ENCODE data around the gene PLA2G4F.

The PLA2G4F gene

DNA sequence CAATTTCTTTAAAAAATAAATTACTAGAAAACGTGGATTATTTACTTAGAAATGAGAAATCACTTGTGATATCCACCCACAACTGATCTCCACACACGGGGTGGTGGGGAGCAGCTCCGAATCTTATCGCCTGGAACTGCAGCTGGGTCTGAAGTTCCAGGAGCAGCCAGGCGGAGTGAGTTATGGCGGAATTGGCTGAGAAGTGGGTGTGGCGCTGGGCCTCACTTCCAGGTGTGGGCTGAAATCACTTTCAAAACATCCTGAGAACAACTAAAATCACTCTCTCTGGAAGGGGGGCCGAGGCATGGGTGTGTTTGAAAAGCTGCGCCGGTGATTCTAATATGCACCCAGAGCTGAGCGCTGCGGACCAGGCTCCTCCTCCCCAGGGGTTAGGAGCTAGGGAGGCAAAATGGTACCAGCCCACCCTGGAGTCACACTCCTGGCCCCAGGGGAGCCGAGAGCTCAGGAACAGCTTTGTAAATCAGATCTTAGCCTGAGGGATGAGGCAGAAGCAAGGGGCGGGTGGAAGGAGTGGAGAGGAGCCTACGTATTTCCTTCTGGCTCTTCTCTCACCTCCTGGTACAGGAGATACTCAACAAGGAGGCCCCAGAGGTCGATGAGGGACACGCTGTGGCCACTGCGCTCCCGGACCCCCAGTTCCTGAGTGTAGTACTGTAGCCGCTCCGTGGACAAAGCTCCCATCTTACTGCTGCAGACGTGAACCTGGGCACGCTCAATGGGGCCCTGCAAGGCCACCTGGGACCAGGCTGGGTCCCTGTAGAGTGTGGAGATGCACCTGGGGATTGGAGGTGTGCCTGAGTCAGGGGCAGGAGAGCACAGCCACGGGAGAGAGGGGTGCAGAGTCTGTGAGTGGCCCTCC is 9.6 kb downstream of the PLA2G4F start:
- no peak for DNase-seq (ENCODE audit: low read depth in 2 of 2)

DNA sequence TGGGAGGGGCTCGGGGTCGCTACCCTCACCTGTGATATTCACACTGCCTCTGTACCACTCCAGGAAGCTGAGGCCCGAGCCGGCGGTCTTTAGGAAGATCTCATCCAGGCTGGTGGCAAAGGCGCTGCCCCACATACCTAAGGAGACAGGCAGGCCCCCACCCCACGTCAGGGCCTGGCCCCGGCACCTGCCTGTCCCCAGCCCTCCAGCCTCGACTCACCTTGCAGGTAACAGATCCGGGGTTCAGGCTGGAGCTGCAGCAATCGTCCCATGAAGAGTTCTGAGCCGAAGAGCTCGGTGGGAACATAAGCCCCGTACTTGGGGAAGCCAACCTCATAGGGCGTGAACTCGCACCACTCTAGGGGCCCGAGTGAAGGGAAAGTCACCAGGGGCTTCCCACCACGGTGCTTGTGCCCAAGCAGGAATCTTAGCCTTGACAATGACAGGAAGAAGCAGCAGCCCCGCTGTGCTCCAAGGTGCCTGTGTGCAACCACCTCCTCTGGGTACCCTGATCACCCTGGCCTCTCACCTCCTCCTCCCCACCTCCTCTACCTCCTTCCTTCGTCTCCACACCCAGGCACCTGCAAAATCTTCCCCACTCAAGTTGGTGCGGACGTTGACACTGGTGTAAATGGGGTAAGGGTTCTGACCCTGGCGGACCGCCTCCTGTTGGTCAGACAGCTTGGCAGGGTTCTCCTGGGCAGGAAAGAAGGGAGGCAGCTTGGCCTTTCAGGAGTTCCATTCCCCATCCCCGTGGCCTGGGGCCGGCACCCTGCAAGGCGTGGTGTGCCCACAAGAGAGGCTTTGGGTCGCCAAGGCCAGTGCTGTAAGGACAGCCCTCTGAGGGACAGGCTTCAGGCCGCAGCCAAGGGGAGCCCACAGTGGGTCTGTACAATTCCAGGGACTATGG is 10.6 kb downstream of the PLA2G4F start:
- no peak for DNase-seq (ENCODE audit: low read depth in 2 of 2)

DNA sequence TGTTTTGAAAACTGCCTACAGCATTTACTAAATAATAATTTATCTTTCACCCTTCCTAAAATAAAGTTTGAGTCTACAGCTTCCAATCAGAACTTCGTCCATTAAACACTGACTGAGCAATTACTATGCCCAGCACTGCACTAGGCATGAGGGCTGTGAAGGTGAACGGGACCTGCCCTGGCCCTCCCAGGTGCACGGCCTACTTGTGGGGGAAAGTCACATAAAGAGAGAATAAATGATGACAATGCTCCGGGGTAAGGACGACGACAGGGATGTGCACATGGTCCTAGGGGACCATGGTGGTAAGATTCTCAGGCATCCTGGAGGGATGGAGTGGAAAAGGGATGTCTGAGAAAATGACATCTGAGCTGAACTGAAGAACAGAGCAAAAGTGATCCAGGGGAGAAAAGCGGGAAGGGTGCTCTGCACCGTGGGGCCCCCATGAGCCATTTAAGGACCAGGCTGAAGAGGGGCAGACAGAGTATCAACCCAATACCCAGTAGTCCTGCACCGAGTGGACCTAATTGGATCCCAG is 11.5 kb downstream of the PLA2G4F start:
- no peak for DNase-seq (ENCODE audit: low read depth in 2 of 2)

DNA sequence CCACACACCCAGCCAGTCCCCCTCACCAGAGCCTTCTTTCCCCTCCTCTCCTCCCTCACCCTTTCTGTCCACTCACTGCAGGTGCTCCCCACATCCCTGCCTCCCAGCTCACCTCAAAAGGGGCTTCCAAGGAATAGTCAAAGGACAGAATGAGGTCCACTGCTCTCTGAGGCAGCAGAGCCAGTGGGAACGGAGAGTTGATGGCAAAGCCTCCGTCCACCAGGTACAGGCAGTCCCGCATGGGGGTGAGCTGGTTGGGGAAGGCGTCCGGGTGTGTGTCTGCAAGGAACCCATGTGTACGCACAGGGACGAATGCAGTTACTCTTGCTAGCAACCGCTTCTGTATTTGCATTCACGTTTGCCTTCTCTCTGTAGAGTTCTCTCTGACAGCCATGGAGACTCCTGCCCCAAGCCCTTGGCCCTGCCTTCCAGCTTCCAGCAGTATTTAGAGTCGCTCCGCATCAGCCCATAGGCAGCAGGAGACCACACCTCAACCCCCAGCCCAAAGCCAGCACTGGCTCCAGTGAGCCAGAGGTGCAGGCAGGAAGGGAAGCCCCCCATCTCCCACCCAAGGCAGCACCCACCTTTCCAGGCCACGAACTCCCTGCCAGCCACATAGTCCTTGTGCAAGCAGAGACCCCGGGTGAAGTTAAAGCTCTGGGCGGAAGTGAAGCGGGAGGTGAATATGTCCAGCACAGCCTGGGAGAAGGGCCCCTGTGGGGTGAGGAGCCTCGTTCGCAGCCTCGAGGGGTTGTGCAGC is 12.4 kb downstream of the PLA2G4F start:
- DNase-seq (ENCODE audit: low read depth in 2 of 2), result no peak

DNA sequence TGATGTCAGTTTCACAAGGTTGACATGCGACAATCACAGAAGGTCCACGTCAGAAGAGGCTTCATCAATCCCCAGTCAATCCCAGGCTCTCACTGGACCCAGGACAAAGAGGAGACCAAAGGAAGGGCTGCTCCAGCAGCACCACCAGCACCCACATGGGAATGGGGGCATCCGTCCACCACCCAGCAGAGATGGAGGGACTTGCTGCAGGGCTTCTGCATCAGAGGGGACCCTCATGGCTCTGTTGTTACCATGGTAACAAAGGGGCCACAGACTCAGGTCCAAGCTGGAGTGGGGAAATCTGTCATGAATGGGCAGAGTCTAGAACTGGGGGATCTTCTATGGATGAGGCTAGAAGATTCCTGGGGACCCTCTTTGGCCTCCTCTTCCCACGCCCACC is 13.1 kb downstream of the PLA2G4F start:
- no peak for DNase-seq (ENCODE audit: low read depth in 2 of 2)

DNA sequence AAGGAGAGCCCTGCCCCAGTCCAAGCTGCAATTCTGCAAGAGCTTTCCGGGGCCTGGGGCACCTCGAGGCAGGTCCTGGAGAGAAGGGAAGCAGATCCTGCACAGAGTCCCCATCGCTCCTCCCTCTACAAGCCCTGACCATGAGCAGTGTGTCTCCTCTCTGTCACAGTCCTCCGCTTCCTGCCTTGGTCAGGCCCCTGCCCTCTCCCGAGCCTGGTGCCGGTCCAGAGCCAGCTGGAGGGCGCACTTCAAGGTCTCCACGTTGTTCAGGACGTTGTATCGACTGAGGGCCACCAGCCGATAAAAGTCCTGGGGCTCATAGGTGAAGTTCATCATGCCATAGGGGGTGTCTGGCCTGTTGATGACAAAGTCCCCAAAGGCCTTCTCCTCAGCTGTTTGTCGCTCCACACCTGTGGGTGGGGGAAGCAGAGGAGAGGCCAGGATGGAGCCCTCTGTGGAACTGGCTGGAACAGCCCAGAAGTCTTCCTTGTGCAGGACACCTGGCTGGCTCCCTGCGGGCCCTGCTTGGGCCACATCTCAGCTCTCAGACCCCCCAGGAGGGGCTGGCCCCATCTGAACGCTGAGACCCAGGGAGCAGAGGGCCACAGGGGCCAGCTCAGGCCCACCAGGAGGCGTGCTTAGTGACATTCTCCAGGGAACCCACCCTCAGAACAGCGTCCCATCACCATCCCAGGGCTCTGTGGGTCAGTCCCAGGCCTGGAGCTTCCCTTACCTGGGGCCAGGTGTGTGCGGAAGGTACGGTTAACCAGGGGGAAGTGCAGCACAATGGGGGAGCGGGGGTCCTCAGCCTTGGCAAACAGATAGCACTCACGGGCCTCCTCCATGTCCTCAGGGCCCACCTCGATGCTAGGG is 14.4 kb downstream of the PLA2G4F start:
- DNase-seq (ENCODE audit: low read depth in 2 of 2), result no peak

DNA sequence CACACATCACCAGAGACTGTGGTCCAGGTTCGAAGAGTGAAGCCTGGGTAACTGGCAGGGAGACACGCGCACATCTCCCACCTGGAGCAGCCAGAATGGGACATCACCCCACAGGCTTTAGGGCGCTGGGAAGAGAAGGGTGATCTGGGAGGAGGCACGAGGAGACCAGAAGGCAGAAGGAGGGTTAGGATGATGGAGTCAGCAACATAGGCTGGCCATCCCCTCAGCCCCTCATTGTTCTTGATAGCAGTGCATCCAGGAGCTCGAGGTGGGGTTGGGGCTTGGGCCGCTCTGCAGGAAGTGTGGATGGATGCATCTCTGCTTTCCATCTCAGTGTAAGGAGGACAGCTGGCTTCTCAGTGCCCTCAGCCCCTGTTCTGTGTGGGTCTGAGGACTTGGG is 15.2 kb downstream of the PLA2G4F start:
- DNase-seq (ENCODE audit: low read depth in 2 of 2), result no peak

DNA sequence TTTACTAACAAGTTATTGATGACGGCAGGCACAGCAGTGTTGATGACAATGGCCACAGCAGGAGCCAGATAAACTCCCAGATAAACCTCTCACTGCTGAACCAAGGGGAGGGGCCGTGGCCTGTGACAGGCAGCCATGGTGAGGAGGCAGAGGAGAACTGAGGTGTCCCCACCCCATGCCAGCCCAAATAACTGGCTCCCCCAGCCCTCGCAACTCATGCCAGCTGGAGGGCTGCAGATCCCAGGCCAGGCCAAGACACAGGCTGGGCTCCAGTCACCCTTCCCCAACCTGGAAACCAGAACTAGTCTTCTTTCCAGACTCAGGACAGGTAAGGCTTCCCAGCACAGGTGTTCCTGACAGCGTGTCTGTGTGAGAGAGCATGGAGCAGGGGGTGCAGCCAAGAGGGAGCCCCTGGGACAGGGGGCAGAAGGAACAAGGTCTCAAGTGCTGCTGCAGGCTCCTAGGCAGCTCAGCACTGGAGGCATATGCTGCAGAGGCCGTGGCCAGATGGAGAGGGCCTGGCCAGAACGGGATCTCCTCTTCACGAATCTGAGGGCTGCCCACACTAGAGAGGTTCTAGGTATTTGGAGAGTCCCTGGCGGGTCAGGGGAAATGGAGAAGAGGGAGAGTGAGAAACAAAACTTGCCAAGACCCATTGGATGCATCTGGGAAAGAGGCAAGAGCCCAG is 15.9 kb downstream of the PLA2G4F start:
- no peak for DNase-seq (ENCODE audit: low read depth in 2 of 2)

DNA sequence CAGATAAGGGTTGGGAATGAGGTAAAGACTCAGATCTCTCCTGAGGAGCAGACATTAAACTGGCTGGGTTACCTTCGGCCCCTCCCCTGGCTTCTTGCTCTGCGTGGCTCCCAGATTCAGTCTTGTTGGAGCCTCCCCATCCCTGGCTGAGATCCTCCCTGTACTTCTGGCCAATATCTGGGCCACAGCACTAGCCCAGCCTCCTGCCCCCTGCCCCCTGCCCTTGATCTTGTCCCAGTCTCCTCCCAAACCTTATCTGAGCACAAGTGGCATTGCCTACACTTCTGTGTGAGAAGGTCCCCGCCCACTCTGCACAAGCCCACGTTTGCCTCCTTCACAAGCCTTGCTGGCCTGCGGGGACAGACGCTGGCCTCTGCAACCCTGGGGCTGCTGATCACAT is 16.8 kb downstream of the PLA2G4F start:
- no peak for DNase-seq (ENCODE audit: low read depth in 2 of 2)

DNA sequence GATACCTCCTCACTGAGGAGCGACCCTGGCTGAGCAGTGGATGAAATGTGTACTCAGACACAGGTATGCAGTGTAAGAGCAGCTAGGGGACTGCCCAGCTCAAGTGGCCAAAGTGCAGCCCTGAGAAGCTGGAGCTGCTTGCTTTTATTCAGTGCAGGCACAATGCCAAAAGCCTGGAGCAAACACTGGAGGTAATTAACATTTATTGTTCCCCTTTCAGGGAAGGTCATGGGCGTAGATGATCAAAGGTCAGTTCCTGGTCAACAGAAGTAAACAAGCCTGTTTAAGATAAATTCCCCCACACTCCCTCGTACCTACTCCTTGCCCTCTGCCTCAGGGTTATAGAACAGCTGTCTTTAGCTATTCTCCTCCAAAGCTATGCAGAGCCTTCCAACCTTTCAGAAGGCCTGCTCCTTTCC is 17.5 kb downstream of the PLA2G4F start:
- DNase-seq (ENCODE audit: low read depth in 2 of 2), result no peak

DNA sequence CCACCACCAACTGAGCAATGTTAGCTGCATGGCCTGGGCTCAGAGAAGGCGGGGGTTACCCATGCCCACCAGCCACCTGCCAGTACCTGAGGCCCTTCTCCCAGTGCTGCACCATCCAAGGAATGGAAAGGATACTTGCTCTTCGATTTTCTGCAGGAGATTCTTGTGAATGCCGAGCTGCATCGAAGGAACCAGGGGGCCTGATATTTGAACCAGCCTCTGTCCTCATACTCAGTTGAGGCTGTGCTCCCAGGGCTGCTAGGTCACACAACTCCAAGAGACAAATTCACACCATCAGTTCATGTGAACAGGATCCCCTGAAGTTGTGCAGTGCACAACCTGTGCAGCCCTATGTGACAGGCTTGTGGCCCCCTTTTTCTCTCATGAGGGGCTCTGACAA is 18.0 kb downstream of the PLA2G4F start:
- DNase-seq (ENCODE audit: low read depth in 2 of 2), result no peak

DNA sequence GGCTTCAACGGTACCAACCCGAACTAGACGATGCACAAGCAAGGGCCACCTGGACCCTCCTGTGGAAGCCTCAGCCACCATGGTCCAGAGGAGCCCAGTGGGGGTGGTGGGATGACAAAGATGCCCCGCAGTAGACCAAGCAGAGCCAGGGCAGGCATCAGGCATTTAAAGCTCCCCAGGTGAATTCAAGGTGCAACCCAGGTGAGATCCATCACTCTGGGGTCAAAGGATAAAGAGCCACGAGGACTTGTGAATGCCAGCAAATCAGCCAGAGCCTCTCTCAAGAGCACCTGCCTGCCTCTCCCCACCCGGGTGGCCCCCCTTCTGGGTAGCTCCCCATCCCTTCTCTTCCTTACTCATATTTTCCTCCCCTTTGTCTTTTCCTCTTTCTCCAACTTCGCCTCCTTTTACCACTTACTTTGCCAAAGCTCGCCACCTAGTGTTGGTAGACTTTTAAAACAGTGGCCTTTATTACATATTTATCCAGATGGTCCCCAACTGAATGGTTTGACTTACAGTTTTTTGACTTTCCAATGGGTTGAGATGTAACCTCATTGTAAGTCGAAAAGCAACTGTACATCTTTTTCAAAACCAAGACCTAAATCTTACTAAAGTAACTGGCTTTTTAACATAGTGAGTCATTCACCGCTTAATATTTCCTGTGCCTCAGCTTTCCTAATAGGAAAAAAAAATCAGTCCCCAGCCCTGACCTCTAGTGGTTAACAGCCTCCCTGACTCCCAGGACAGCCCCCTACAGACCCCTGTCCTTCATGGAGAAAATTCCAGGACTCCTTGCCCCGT is 18.8 kb downstream of the PLA2G4F start:
- DNase-seq (ENCODE audit: low read depth in 2 of 2), result peak; percentile 25 to 31

DNA sequence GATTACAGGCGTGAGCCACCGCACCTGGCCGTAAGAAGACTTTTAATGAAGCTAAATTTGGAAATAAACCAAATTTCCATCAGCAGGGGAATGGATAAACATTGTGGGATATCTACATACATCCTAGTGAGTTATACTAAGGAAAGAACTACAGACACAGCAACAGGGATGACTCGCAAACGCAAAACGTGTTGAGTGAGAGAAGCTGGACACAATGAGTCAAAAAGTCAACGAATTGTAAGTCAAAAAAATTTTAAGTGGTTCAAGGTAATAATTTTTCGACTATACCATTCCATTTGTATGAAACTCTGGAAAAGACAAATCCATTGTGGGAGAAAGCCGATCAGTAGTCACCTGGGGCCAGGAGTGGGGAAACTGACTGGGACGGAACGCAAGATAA is 19.9 kb downstream of the PLA2G4F start:
- DNase-seq (ENCODE audit: low read depth in 2 of 2), result no peak

DNA sequence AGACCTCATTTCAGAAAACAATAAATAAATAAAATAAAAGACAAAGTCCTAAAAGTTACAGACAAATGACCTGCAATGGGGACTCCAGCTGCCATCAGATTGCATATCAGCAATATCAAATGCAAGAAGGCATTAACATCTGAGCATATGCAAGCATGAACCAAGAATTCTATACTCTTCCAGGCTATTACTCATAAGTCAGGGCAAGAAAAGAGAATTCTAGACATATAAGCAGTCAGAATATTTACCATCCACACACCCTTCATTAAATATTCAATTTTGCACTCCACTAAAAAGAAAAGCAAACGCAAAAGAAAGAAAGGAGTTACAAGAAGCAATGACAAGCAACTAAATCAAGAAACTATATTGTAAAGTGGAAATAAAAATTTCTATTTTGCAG is 21.1 kb downstream of the PLA2G4F start:
- no peak for DNase-seq (ENCODE audit: low read depth in 2 of 2)

DNA sequence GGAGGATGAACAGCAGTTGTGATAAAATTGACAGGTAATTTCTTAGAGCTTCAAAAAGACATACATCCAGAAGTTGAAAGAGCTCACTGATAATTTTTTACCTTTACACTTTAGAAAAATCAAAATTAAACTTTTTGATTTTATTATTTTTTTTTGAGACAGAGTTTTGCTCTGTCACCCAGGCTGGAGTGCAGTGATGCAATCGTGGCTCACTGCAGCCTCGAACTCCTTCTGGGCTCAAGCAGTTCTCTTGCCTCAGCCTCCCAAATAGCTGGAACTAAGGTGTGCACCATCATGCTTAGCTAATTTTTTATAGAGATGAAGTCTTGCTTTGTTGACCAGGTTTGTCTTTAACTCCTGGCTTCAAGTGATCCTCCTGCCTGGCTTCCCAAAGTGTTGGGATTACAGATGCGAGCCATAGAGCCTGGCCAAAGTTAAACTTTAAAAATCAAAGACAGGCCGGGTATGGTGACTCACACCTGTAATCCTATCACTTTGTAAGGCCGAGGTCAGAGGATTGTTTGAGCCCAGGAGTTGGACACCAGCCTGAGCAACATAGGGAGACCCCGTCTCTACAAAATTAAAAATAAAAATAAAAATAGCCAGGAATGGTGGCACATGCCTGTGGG is 21.7 kb downstream of the PLA2G4F start:
- no peak for DNase-seq (ENCODE audit: low read depth in 2 of 2)

DNA sequence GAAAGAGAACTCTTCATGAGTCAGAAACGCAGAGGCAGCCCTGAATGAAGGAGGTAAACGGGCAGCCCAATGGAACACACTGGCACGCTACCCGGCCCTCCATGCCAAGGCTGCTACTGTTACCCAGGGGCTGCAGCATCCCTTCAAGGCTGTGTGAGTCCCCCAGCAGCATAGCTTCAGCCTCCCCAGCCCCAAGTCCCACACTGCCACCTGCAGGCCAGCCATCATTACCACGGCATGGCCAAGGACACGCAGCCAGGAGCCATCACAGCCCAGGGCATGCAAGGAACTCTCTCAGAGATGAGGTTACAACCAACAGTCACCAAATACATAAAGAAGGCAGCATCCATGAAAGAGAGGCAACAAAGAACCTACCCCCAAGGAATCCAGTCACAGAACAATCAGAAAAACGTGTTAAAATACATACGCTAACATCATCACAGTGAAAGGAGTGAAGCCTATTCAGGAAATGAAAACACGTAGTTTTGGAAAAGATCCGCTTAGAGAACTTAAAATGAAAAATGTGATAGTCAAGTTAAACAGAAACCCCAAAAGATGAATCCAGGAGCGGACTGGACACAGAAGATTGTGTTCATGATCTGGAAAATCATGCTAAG is 22.4 kb downstream of the PLA2G4F start:
- DNase-seq (ENCODE audit: low read depth in 2 of 2), result no peak

DNA sequence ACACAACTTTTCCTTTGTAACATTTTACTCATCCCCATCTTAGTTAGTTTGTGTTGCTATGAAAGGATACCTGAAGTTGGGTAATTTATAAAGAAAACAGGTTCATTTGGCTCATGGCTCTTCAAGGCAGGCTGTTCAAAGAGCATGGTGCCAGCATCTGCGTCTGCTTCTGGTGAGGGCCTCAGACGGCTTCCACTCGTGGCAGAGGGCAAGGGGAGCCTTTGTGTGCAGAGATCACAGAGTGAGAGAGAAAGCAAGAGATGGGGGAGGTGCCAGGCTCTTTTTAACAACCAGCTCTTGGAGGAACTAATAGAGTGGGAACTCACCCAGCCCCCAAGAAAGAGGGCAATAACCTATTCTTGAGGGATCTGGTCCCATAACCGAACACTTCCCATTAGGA is 23.1 kb downstream of the PLA2G4F start:
- DNase-seq (ENCODE audit: low read depth in 2 of 2), result no peak

Data from fibroblast of skin of left quadriceps (primary cell).